Occipital lobe (tissue), 2 donors: ENCODE data around the gene NPAS2. TPM values are rescaled to one million over a fixed set of nuclear protein-coding genes. Genes with fewer than 3 reads are reported as not detected.

Source experiments
- DNase-seq: peaks from one replicate; lab custom pipeline; 2025; lab: John Stamatoyannopoulos, UW
- total RNA-seq: library from RNA; depleted of rRNA; stranded (reverse); fragments of >200 nt; gene quantifications from one replicate; pipeline ENCODE4 v1.2.3, GENCODE V29; 2014

Gene NPAS2
- total RNA-seq, 1 donor from 2014 or later: 7.2 TPM

DNA sequence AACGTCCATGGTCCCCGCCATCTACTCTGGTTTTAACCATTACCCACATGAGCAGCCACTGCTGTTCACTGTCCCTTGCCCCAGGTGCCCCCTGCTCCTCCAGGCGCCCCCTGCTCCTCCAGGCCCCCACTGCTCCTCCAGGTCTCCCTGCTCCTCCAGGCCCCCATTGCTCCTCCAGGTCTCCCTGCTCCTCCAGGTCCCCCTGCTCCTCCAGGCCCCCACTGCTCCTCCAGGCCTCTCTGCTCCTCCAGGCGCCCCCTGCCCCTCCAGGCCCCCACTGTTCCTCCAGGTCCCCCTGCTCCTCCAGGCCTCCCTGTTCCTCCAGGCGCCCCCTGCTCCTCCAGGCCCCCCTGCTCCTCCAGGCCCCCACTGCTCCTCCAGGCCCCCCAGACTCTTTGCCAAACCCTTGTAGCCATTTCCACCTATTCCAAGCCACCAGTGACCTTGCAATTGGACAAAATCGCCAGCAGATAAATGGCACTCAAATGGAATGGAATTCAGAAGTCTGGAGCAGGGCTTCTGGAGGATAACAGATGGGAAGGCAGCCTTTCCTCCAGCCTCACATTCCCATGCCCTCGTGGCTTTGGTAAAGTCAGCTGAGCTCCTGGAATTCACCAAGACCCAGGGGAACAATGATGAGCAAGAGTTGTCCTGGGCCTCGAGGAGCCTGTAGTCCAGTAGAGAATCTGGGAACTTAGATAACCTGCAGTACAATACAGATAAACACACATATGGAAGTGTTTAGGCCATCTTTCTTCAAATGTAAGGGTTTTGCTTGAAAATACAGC lies 168.9 kb downstream of the NPAS2 start:
- DNase-seq: no peak

DNA sequence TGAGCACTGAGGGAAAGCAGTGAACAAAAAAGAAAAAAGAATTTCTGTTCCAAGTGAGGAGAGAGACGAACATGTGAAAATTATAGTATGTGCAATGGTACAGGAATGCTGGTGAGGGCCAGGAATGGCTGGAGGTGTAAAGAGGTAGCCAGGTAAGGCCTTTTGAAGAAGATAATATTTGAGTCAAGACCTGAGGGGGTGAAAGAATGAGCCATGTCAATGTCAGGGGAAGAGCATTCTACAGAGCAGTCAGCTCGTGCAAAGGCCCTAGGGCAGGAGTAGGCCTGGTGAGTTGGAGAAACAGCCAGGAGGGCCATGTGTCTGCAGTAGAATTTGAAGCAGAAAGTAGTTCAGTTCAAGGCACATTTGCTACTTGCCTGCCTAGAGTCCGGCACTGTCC lies 169.7 kb downstream of the NPAS2 start:
- DNase-seq: no peak

- no peak for DNase-seq
These were observed 170.2 kb downstream of the NPAS2 start for GRCh38 chr2:100990166-100990565.

- DNase-seq: no peak
These were observed 170.9 kb downstream of the NPAS2 start for GRCh38 chr2:100990650-100991403.

DNA sequence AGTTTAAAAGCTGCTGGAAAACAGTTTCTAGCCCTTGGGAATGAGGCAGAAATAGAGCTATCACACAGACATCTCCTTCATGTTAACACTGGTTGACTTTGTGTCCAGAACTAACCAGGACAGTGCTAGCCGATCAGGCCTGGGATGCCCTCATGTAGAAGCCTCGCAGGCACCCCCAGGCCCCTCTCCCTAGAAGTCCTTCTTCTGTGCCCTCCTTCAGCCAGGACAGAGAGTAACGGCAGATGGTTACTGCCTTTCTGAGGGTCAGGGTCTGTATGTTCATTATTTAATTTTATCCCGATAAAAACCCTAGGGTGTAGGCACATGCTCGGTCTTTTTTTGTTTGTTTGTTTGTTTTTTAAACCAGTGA lies 171.4 kb downstream of the NPAS2 start:
- no peak for DNase-seq

- DNase-seq: no peak
These were observed 172.3 kb downstream of the NPAS2 start for GRCh38 chr2:100992262-100992661.

DNA sequence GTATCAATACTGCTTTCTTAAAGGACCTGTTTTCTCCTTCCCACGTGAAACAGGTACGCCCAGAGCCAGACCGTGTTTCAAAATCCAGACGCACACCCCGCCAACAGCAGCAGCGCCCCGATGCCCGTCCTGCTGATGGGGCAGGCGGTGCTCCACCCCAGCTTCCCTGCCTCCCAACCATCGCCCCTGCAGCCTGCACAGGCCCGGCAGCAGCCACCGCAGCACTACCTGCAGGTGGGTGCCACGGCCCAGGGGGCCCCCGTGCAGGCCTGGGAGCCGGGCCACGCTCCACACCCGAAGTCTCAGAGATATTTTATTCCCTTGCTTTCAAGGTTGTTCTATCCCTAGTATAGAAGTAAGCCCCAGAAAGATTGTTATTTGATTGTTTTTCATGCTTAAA lies 173.4 kb downstream of the NPAS2 start:
- no peak for DNase-seq

DNA sequence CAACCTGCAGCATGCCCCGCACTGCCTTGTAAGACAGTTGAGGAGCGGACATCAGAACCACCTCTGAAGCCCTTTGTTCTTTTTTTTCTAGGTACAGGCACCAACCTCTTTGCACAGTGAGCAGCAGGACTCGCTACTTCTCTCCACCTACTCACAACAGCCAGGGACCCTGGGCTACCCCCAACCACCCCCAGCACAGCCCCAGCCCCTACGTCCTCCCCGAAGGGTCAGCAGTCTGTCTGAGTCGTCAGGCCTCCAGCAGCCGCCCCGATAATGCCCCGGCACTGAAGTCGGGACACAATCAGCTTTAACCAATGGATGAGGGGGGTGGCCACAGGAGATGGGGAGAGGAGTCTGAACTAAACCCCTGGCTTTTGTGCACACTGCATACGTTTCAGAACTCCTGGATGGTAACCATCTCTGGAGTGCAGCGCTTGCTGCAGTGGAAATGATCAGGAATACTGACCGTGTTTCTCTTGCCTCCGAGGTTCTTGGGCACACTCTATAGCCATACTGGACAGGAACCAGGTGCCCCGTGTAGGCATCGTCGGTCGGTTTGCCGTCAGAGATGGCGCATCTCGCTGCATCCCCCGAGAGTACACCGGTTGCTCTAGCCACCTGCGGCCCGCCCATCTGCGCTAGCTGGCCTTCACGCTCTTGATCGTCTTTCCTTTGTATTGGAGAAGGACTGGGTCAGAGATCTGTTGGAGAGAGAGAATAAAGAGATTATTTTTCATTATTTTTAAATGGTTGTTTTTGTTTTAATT lies 175.6 kb downstream of the NPAS2 start:
- no peak for DNase-seq

DNA sequence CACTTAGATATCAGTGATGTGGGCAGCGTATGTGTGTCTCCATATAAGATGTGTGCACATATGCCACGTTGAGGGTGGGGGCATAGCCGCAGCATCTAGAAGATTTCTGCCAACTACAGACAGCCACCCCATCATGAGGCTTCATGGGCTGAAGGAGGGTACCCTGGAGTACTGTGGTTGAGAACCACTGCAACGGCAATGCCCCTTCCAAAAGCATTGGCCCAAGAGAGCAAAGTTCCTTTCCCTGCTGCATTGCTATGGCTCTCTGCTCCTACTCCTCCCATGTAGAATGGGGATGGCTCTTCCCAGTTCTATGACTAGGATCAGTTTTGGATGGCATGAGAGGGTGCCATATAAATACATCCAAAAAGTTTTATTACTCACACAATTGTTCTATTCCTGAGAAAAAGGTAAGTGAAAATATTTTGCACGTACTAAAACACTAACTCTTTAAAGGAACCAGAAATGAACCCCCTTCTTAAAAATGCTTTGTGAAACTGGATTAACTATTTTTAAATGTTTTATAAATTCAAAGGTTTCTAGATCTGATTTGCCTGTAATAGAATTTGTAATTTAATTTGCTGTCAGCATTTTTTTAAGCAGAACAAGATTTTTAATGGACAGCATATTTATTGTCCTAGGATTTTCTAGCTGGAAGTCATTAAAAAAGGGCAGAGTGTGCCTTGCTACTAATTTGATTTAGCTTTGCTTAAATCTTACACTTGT lies 177.7 kb downstream of the NPAS2 start:
- no peak for DNase-seq

DNA sequence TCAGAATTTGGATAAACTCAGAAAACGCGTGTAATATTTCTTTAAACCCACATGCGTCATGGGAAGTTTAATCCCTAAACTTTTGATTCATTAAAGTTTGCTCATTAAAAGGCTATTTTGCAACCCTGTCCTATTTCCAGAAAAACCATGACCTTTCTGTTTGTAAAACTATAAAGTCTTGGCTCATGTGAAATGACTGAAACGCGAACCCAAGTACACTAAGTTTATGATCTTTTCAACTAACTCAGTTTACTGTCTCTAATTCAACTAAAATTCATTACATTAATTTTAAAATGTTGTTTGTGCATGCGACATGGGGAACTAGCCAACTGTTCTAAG lies 178.3 kb downstream of the NPAS2 start:
- DNase-seq: no peak

DNA sequence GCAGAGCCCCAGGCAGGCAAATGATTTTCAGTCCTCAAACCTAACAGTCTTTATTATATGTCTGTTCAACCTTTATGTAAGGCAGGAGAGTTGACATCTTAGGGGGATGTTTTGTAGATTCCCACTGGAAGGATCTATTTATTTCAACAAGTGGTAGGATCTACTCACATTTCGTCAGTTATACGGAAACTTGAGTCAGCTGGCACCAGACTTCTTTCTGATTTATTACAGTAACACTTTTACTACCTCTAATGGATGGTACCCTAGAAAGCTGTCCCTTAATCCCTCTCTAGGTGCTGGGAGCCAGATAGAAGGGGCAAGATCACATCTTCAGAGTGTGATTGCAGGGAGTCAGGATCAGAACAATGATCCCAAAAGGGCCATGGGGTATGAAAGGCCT lies 180.1 kb downstream of the NPAS2 start:
- no peak for DNase-seq

- DNase-seq: peak; percentile 93
These were observed 182.0 kb downstream of the NPAS2 start, which contains the start of gene RPL31 for GRCh38 chr2:101001691-101002561. TSS of gene RPL31 (plus strand) at chr2:101002289. CDS start at chr2:101002702, 413 bp downstream.

GRCh38 chr2:101002562-101003277 lies 182.8 kb downstream of the NPAS2 start:
- no peak for DNase-seq

- no peak for DNase-seq
These were observed 183.4 kb downstream of the NPAS2 start for GRCh38 chr2:101003278-101003775.

DNA sequence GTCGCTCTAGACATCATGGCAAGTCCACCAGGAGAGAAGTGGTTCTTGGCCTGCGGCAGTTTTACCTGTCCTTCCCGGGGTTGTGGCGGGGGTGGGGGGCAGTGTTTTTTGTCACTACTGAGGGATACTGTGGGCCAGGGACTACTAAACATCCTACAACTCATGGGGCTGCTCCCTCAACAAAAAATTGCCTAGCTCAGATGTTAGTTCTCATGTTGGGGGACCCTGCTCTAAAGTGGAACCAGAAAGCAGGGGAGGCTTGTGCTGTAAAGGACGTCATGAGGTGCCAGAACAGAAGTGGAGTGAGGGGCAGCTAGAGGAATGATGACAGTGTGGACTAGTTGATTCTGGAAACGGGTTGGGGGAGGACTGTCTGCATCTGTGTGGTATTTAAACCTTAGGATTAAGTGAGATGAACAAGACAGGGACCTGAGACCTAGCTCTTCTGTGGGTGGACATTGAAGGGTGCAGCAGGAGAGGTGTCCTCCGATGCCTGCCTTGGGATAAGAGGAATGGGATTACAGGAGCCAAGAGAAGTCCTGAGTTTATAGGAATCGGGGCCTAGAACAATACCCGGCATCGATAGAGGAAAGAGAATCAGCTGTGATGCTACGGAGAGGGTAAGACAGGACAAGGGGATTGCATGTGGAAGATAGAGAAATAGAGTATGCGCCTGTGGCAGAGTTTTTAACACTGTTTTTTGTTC lies 184.8 kb downstream of the NPAS2 start:
- DNase-seq: no peak

DNA sequence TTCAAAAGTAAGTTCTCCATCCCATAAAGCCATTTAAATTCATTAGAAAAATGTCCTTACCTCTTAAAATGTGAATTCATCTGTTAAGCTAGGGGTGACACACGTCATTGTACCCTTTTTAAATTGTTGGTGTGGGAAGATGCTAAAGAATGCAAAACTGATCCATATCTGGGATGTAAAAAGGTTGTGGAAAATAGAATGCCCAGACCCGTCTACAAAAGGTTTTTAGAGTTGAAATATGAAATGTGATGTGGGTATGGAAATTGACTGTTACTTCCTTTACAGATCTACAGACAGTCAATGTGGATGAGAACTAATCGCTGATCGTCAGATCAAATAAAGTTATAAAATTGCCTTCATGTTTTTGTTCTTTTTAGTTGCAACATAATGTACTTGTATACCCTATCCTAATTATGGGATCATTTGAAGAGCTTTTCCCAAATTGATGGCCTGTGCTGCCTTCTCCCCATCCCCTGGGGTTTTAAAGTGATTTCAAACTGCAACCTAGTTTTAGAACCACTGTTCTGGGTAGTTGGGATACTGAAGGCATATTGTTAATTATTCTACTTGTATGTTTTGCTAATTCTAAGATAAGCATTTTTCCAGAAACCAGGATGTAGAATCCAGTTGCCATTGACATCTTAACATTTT lies 186.3 kb downstream of the NPAS2 start:
- no peak for DNase-seq

- DNase-seq: no peak
These were observed 187.7 kb downstream of the NPAS2 start for GRCh38 chr2:101007415-101008345.
